ENCODE results near the gene HEG1. TPM values are rescaled to one million over a fixed set of nuclear protein-coding genes. Genes with fewer than 3 reads are reported as not detected.
A peak's percentile ranks its signal among the peaks of the same experiment; 100 is the strongest.

HEG1 gene, protein sequence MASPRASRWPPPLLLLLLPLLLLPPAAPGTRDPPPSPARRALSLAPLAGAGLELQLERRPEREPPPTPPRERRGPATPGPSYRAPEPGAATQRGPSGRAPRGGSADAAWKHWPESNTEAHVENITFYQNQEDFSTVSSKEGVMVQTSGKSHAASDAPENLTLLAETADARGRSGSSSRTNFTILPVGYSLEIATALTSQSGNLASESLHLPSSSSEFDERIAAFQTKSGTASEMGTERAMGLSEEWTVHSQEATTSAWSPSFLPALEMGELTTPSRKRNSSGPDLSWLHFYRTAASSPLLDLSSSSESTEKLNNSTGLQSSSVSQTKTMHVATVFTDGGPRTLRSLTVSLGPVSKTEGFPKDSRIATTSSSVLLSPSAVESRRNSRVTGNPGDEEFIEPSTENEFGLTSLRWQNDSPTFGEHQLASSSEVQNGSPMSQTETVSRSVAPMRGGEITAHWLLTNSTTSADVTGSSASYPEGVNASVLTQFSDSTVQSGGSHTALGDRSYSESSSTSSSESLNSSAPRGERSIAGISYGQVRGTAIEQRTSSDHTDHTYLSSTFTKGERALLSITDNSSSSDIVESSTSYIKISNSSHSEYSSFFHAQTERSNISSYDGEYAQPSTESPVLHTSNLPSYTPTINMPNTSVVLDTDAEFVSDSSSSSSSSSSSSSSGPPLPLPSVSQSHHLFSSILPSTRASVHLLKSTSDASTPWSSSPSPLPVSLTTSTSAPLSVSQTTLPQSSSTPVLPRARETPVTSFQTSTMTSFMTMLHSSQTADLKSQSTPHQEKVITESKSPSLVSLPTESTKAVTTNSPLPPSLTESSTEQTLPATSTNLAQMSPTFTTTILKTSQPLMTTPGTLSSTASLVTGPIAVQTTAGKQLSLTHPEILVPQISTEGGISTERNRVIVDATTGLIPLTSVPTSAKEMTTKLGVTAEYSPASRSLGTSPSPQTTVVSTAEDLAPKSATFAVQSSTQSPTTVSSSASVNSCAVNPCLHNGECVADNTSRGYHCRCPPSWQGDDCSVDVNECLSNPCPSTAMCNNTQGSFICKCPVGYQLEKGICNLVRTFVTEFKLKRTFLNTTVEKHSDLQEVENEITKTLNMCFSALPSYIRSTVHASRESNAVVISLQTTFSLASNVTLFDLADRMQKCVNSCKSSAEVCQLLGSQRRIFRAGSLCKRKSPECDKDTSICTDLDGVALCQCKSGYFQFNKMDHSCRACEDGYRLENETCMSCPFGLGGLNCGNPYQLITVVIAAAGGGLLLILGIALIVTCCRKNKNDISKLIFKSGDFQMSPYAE (N-terminal part only)
- total RNA-seq = 10 to 100 TPM; 24.5 to 25.8 TPM

DNA sequence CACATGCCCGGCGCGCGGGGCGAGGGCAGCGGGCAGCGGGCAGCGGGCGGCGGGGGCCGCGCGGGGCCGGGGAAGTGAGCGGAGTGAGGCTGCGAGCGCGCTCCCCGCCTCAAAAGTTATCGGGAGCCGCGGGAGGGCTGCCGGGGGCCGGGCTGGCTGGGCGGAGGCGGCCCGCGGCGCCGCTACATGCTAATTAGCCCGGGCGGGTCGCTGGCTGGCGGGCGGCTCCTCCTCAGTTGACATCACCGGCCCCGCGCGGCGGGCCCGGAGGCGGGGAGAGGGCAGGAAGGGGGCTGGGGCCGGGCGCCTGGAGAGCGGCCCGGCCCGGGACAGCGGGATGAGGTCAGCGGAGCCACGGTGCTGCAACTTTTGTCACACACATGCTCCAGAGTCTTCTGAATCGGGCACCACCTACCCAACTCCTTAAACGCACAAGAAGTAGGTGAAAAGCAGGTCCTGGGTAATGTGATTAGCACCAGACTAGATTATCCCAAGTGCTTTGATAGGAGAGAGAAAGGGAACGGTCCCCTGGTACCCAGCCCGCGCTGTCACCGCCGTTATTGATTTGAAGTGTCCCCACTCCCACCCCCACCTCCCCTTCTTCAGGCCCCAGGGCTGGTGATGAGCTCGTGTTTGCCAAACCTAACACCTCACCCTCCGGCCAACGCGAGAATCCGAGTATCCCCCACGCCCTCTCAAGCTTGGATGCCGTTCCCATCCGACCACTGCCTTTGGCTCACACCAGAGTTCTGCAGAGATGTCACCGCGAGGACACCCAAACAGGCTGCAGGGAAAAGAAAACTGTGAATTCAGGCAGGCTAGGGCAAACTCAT lies at the start of gene HEG1:
Gene HEG1, minus strand, starts transcription at position 85 of the 833 bp plus-strand sequence. CDS start 107 bp downstream, outside the sequence.
- POLR2A ChIA-PET = no interaction called here
- TF ChIP-seq, protein P1, sequence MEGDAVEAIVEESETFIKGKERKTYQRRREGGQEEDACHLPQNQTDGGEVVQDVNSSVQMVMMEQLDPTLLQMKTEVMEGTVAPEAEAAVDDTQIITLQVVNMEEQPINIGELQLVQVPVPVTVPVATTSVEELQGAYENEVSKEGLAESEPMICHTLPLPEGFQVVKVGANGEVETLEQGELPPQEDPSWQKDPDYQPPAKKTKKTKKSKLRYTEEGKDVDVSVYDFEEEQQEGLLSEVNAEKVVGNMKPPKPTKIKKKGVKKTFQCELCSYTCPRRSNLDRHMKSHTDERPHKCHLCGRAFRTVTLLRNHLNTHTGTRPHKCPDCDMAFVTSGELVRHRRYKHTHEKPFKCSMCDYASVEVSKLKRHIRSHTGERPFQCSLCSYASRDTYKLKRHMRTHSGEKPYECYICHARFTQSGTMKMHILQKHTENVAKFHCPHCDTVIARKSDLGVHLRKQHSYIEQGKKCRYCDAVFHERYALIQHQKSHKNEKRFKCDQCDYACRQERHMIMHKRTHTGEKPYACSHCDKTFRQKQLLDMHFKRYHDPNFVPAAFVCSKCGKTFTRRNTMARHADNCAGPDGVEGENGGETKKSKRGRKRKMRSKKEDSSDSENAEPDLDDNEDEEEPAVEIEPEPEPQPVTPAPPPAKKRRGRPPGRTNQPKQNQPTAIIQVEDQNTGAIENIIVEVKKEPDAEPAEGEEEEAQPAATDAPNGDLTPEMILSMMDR (IDR thresholded peaks at IDR 0.05) = no peak
- Mint-ChIP-seq H3K9me3 (no peaks in the 10 kb centered on the region), H3K4me3 (peak within 1 kb of the TSS; percentile 78), H3K4me1 (ENCODE audit: low read depth) (peaks cover 35% of the 10 kb centered on the region), H3K36me3 (ENCODE audit: low read depth) (no peaks in the 10 kb centered on the region), H3K27ac (peak within 1 kb of the TSS; percentile 77), H3K27me3 (peaks cover 9% of the 10 kb centered on the region)
- ATAC-seq (peak; percentile 63), DNase-seq (peak; percentile 84)
- CTCF ChIA-PET = interaction anchor here (0.7 to 1.1 kb wide), 2 partner anchors 70 to 177 kb away, joined by 3 read pairs; no protein-coding TSS in a partner anchor
- intact Hi-C loops (cut with micrococcal nuclease) = loop anchor here (10.0 kb wide), 1 partner anchor 299 kb away; no protein-coding TSS in a partner anchor

DNA sequence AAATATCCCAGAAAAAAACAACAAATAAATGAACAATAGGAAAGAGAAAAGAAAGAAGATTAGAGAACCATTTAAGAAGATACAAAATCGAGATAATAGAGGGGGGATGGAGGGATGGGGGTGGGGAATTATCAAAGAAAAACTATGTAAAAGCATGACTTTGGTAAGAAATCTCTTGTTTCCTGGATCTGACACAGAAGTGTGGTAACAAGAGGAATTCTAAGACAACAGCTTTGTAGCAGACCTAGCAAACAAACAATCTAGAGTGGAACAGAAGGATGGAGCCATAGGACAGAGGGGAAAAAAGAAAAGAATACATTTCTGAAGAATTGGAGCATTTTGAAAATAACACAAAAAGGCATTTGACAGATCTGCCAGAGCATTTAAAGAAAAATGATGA lies 49.3 kb upstream of the HEG1 start:
- intact Hi-C loops (cut with micrococcal nuclease) = no loop called here
- Mint-ChIP-seq H3K4me3 (no peak overlapping the region), H3K27ac (no peak overlapping the region), H3K36me3 (ENCODE audit: low read depth) (peaks cover 1% of the 10 kb centered on the region), H3K4me1 (ENCODE audit: low read depth) (peaks cover 22% of the 10 kb centered on the region), H3K27me3 (peaks cover 11% of the 10 kb centered on the region), H3K9me3 (peaks cover 3% of the 10 kb centered on the region)
- ATAC-seq (no peak), DNase-seq (no peak)
- TF ChIP-seq, protein P1 (IDR thresholded peaks at IDR 0.05) = no peak
- CTCF ChIA-PET = interaction anchor here (0.8 kb wide), 1 partner anchor 52 kb away, joined by 3 read pairs; no protein-coding TSS in a partner anchor
- POLR2A ChIA-PET = interaction anchor here (0.7 to 1.0 kb wide), 2 partner anchors 18 to 38 kb away, joined by 3 read pairs; no protein-coding TSS in a partner anchor

DNA sequence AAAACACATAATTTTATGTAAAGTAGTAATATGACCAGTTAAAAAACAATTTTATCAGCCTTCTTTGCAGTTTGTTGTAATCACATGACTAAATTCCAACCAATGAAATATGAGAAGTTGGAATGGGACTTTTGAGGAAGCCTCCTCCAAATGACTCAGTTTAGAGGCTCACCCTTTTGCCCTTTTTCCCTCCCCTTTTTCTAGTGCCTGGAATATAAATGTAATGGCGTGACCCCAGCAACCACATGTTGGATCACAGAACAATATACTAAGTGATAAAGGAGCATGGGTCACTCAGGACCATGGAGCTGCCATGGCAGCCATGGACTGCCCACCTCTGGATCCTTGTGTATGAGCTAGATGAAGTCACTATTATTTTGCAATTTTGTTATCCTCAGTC lies 48.8 kb upstream of the HEG1 start:
- peaks cover 12% of the 10 kb centered on the region for H3K27me3 Mint-ChIP-seq
- H3K4me3 Mint-ChIP-seq = no peak overlapping the region
- TF ChIP-seq, protein P1 (IDR thresholded peaks at IDR 0.05) = no peak
- H3K9me3 Mint-ChIP-seq = peaks cover 6% of the 10 kb centered on the region
- peaks cover 3% of the 10 kb centered on the region for H3K36me3 Mint-ChIP-seq (ENCODE audit: low read depth)
- ChIA-PET CTCF (no interaction called here), POLR2A (interaction anchor here (0.7 kb wide), 1 partner anchor 37 kb away, joined by 3 read pairs; no protein-coding TSS in a partner anchor)
- DNase-seq (no peak), ATAC-seq (no peak)
- intact Hi-C loops (cut with micrococcal nuclease) = no loop called here
- no peak overlapping the region for H3K27ac Mint-ChIP-seq
- H3K4me1 Mint-ChIP-seq (ENCODE audit: low read depth) = peaks cover 17% of the 10 kb centered on the region

DNA sequence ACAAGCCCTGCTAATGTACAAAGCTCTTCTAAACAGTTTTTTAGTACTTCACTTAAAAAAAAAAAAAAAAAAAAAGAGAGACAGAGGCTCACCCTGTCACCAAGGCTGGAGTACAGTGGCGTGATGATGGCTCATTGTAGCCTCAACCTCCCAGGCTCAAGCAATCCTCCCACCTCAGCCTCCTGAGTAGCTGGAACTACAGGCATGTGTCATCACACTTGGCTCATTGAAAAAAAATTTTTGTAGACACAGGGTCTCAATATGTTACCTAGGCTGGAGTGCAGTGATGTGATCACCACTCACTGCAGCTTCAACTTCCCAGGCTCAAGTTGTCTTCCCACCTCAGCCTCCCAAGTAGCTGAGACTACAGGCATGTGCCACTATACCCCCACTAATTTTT lies 47.6 kb upstream of the HEG1 start:
- TF ChIP-seq, protein P1 (IDR thresholded peaks at IDR 0.05) = no peak
- intact Hi-C loops (cut with micrococcal nuclease) = no loop called here
- Mint-ChIP-seq H3K36me3 (ENCODE audit: low read depth) (peaks cover 3% of the 10 kb centered on the region), H3K9me3 (peaks cover 6% of the 10 kb centered on the region), H3K4me3 (no peak overlapping the region), H3K27ac (no peak overlapping the region), H3K27me3 (peaks cover 10% of the 10 kb centered on the region), H3K4me1 (ENCODE audit: low read depth) (peaks cover 9% of the 10 kb centered on the region)
- POLR2A ChIA-PET = no interaction called here
- no peak for DNase-seq
- no peak for ATAC-seq
- CTCF ChIA-PET = no interaction called here
